Esophagus muscularis mucosa (tissue), 4 donors: ENCODE data around the gene GRAMD1C. TPM values are rescaled to one million over a fixed set of nuclear protein-coding genes. Genes with fewer than 3 reads are reported as not detected.
"Not testable (repeated sequence)": the region's sequence is repeated elsewhere in the genome, so short reads cannot be mapped to it uniquely, and the experiment has no call there.

ENCODE experiments used
- DNase-seq: peaks from one replicate; pipeline ENCODE4 v3.0.0-alpha.2; 2017; ENCODE audit errors: extremely low spot score
- H3K27ac ChIP-seq, 4 donors: fragments of 200-600 bp; sonication (generic); replicated peaks in 1 of 4; 1 replicate in 3 of 4; 2 replicates in 1 of 4; pipeline ENCODE4 v1.5.1; 2016 to 2019; ENCODE audit warnings: mild to moderate bottlenecking in 1 of 4
- H3K27me3 ChIP-seq, 4 donors: fragments of 200-600 bp; sonication (generic); one replicate each; pipeline versions ENCODE4 v1.5.1 to v1.6.0; 2016 to 2019
- H3K36me3 ChIP-seq, 4 donors: fragments of 200-600 bp; sonication (generic); one replicate each; pipeline ENCODE4 v1.5.1; 2016 to 2019
- H3K4me1 ChIP-seq, 4 donors: fragments of 200-600 bp; sonication (generic); one replicate each; pipeline ENCODE4 v1.5.1; 2016 to 2019
- H3K4me3 ChIP-seq, 4 donors: fragments of 200-600 bp; sonication (generic); 1 replicate in 2 of 4; 2 replicates in 2 of 4; pipeline ENCODE4 v1.5.1; 2016 to 2019; ENCODE audit warnings: mild to moderate bottlenecking in 4 of 4, moderate library complexity in 1 of 4
- H3K9me3 ChIP-seq, 4 donors: fragments of 200-600 bp; sonication (generic); 1 replicate in 3 of 4; 2 replicates in 1 of 4; pipeline ENCODE4 v1.5.1; 2016 to 2019
- EP300 ChIP-seq: sonication (generic); formaldehyde crosslinking; IDR thresholded peaks from one replicate; pipeline ENCODE4 v1.6.1; 2017; ENCODE audit warnings: antibody characterized with exemption
- POLR2A ChIP-seq: fragments of 450-650 bp; IDR thresholded peaks from one replicate; pipeline ENCODE4 v1.6.1; 2017; ENCODE audit warnings: antibody characterized with exemption, moderate library complexity, mild to moderate bottlenecking, low read depth
- POLR2AphosphoS5 ChIP-seq, 2 donors: sonication (generic); formaldehyde crosslinking; IDR thresholded peaks; one replicate each; pipeline ENCODE4 v1.6.1; 2017; ENCODE audit warnings: antibody characterized with exemption in 2 of 2
- WGBS: methylation state at CpG from one replicate; pipeline ENCODE4 v1.1.5; 2018; 5-methylcytosine and 5-hydroxymethylcytosine counted together
- intact Hi-C: fragments of 100-400 bp; cut with DNase I; formaldehyde crosslinking; loops from one replicate; pipeline ENCODE4 v1.15.1; 2023
- total RNA-seq, 4 donors: library from RNA; depleted of rRNA; stranded (reverse); fragments of >200 nt; gene quantifications; one replicate each; pipeline versions ENCODE4 v1.1.0 to v1.2.1, GENCODE V29; 2016
- TF ChIP-seq, protein P1 (sequence below), 3 experiments: fragments of 200-600 bp in 2 of 3; fragments of 450-650 bp in 1 of 3; sonication (generic) in 2 of 3; IDR thresholded peaks; one replicate each; pipeline ENCODE4 v1.5.1; 2017 to 2019; ENCODE audit warnings: antibody characterized with exemption in 3 of 3, mild to moderate bottlenecking in 2 of 3, moderate library complexity in 1 of 3

Gene GRAMD1C
- total RNA-seq, 4 donors from 2014 or later = 0.33 to 2.7 (median 1.0) TPM; not detected in 1

GRCh38 chr3:113847664-113848461 is 9.3 kb downstream of the GRAMD1C start:
- no peaks in the 10 kb centered on the region for H3K9me3 ChIP-seq
- H3K27me3 ChIP-seq = no peaks in the 10 kb centered on the region
- H3K4me1 ChIP-seq = no peaks in the 10 kb centered on the region
- 86% methylated on average over 2 of the region's 2 CpGs for WGBS
- no peak overlapping the region for H3K27ac ChIP-seq
- intact Hi-C loops = no loop called here
- no peaks in the 10 kb centered on the region for H3K36me3 ChIP-seq
- no peak for DNase-seq
- TF ChIP-seq POLR2AphosphoS5 (IDR thresholded peaks at IDR 0.05) (no peak), POLR2A (no peak)
- TF ChIP-seq, protein P1, sequence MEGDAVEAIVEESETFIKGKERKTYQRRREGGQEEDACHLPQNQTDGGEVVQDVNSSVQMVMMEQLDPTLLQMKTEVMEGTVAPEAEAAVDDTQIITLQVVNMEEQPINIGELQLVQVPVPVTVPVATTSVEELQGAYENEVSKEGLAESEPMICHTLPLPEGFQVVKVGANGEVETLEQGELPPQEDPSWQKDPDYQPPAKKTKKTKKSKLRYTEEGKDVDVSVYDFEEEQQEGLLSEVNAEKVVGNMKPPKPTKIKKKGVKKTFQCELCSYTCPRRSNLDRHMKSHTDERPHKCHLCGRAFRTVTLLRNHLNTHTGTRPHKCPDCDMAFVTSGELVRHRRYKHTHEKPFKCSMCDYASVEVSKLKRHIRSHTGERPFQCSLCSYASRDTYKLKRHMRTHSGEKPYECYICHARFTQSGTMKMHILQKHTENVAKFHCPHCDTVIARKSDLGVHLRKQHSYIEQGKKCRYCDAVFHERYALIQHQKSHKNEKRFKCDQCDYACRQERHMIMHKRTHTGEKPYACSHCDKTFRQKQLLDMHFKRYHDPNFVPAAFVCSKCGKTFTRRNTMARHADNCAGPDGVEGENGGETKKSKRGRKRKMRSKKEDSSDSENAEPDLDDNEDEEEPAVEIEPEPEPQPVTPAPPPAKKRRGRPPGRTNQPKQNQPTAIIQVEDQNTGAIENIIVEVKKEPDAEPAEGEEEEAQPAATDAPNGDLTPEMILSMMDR (IDR thresholded peaks at IDR 0.05) = no peak
- no peak overlapping the region for H3K4me3 ChIP-seq

DNA sequence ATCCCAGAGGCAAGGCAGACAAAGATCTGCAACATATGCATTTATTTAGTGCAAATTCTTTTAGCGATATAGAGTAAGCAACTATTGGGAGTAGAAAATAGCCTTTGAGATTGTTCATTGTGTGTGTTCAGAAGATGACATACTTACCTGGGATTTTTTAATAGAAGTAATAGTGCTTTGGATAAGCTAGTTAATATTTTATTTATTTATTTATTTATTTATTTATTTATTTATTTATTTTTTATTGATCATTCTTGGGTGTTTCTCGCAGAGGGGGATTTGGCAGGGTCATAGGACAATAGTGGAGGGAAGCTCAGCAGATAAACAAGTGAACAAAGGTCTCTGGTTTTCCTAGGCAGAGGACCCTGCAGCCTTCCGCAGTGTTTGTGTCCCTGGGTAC is 10.5 kb downstream of the GRAMD1C start:
- intact Hi-C loops, H3K4me1 ChIP-seq, H3K36me3 ChIP-seq, H3K4me3 ChIP-seq, H3K27me3 ChIP-seq, H3K27ac ChIP-seq, DNase-seq, H3K9me3 ChIP-seq: not testable (repeated sequence)
- WGBS = 92% methylated on average over 3 of the region's 3 CpGs

GRCh38 chr3:113849841-113850240 is 11.3 kb downstream of the GRAMD1C start:
- 92% methylated on average over 8 of the region's 22 CpGs for WGBS
- intact Hi-C loops, H3K36me3 ChIP-seq, DNase-seq, H3K9me3 ChIP-seq, H3K27me3 ChIP-seq, H3K4me3 ChIP-seq, H3K27ac ChIP-seq, H3K4me1 ChIP-seq: not testable (repeated sequence)

GRCh38 chr3:113850391-113850790 is 11.8 kb downstream of the GRAMD1C start:
- H3K4me1 ChIP-seq, H3K9me3 ChIP-seq, H3K36me3 ChIP-seq, H3K4me3 ChIP-seq, DNase-seq, H3K27me3 ChIP-seq, H3K27ac ChIP-seq, intact Hi-C loops: not testable (repeated sequence)
- WGBS = 83% methylated on average over 9 of the region's 9 CpGs

DNA sequence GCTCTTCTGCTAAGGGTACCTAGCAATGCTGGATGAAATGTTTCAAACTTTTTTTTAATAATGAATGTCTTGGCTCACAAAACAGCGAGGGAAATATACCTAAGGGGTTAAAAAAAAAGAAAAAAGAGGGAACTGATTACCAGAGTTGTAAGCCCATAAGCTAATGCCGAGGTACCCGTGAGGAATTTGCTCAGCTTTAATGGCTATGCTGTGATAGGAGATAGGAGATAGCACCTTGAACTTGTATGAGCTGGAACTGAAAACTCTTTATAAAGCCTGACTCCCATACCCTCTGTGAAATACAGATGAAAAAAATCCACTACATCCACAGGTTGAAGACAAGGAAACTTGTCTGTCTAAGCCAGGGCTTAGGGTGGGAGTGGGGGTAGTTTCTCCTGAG is 13.9 kb downstream of the GRAMD1C start:
- H3K27me3 ChIP-seq = no peaks in the 10 kb centered on the region
- DNase-seq = no peak
- H3K36me3 ChIP-seq = no peaks in the 10 kb centered on the region
- 77% methylated on average over 3 of the region's 3 CpGs for WGBS
- intact Hi-C loops = no loop called here
- H3K4me3 ChIP-seq = no peak overlapping the region
- TF ChIP-seq POLR2AphosphoS5 (IDR thresholded peaks at IDR 0.05) = no peak
- no peak for TF ChIP-seq EP300
- no peak for TF ChIP-seq POLR2A
- TF ChIP-seq, protein P1 (IDR thresholded peaks at IDR 0.05) = no peak
- peaks cover 0 to under 1% (median 0%) of the 10 kb centered on the region in 4 donors for H3K9me3 ChIP-seq
- H3K27ac ChIP-seq = no peak overlapping the region
- H3K4me1 ChIP-seq = no peaks in the 10 kb centered on the region

- 94% methylated on average over 4 of the region's 4 CpGs for WGBS
- Histone ChIP-seq H3K27me3 (no peaks in the 10 kb centered on the region), H3K4me3 (no peak overlapping the region), H3K4me1 (no peaks in the 10 kb centered on the region), H3K27ac (no peak overlapping the region), H3K9me3 (no peaks in the 10 kb centered on the region), H3K36me3 (no peaks in the 10 kb centered on the region)
- DNase-seq = no peak
- TF ChIP-seq POLR2A (no peak), EP300 (no peak), POLR2AphosphoS5 (IDR thresholded peaks at IDR 0.05) (no peak)
- TF ChIP-seq, protein P1 (IDR thresholded peaks at IDR 0.05) = no peak
- intact Hi-C loops = no loop called here
These were observed 28.9 kb downstream of the GRAMD1C start for GRCh38 chr3:113867506-113867905.
